ENCODE data around the gene PRKD3.
A peak's percentile ranks its signal among the peaks of the same experiment; 100 is the strongest.

Gene PRKD3

DNA sequence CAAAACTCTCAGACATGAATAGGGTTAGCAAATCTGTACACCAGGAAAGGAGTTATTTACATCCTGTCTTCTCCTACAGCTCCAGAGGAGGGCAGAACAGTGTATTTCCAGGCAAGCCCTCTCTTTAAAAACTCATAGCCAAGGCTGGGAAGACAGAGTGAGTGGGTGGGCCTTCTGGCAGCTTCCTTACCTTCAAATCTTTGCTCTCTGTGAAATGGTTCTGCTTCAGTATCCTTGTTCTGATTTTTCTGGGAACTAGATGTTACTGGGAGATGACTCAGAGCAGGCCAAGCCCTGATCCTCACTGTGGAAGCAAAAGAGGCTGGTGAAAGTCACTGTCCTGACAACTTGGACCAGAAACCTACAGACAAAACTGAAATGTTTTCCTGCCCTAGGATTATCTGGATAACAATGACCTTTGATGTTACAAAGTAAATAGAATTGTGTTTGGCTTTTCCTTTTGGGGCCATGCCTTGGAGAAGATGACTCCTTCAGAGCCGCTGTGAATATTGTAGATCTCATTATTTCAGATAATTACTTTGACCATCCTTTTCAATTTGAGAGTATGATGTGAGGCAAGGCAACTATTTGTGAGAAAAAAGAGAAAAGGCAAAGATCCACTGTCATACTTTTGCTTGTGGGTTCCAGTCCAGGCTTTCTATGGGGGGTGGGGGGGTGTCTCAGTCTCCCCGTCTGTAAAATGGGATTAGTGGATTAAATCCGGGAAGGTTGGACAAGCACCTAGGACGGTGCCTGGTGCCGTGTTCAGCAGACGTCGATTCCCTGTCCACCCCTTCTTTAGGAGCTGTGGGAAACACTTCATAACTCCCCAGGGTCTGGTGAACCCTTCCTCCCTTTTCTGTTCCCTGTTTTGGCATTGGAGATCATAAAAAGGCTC lies 19.2 kb upstream of the PRKD3 start:
- no peaks in the 10 kb centered on the region for H3K36me3 ChIP-seq (ENCODE audit: control insufficient read depth in 2 of 2, insufficient read depth in 2 of 2, low read length in 2 of 2)
- H3K27ac ChIP-seq (ENCODE audit: low read depth in 2 of 2, low read length in 2 of 2) = no peak overlapping the region
- no peaks in the 10 kb centered on the region for H3K9me3 ChIP-seq (ENCODE audit: control insufficient read depth in 2 of 2, low read length in 2 of 2)
- H3K27me3 ChIP-seq (ENCODE audit: control insufficient read depth in 2 of 2, insufficient read depth in 2 of 2, low read length in 2 of 2) = no peaks in the 10 kb centered on the region
- H3K4me3 ChIP-seq (ENCODE audit: low read length in 2 of 2) = peak overlapping the region; percentile 72 to 81
- H3K9ac ChIP-seq (ENCODE audit: low read depth in 1 of 2, low read length in 2 of 2) = peak overlapping the region in 1 of 2 donors; percentile 69
- H3K4me1 ChIP-seq (ENCODE audit: control insufficient read depth in 2 of 2, insufficient read depth in 2 of 2, low read length in 2 of 2) = peaks cover 3 to 6% of the 10 kb centered on the region in 2 donors

- Histone ChIP-seq H3K27me3 (ENCODE audit: control insufficient read depth in 2 of 2, insufficient read depth in 2 of 2, low read length in 2 of 2) (no peaks in the 10 kb centered on the region), H3K4me1 (ENCODE audit: control insufficient read depth in 2 of 2, insufficient read depth in 2 of 2, low read length in 2 of 2) (peaks cover 3 to 6% of the 10 kb centered on the region in 2 donors), H3K9me3 (ENCODE audit: control insufficient read depth in 2 of 2, low read length in 2 of 2) (no peaks in the 10 kb centered on the region), H3K4me3 (ENCODE audit: low read length in 2 of 2) (no peak overlapping the region), H3K36me3 (ENCODE audit: control insufficient read depth in 2 of 2, insufficient read depth in 2 of 2, low read length in 2 of 2) (no peaks in the 10 kb centered on the region), H3K9ac (ENCODE audit: low read depth in 1 of 2, low read length in 2 of 2) (no peak overlapping the region), H3K27ac (ENCODE audit: low read depth in 2 of 2, low read length in 2 of 2) (no peak overlapping the region)
Observed at GRCh38 chr2:37342591-37343220, 18.1 kb upstream of the PRKD3 start.

GRCh38 chr2:37340637-37341036 lies 16.0 kb upstream of the PRKD3 start:
- Histone ChIP-seq H3K9me3 (ENCODE audit: control insufficient read depth in 2 of 2, low read length in 2 of 2) (no peaks in the 10 kb centered on the region), H3K36me3 (ENCODE audit: control insufficient read depth in 2 of 2, insufficient read depth in 2 of 2, low read length in 2 of 2) (no peaks in the 10 kb centered on the region), H3K27ac (ENCODE audit: low read depth in 2 of 2, low read length in 2 of 2) (no peak overlapping the region), H3K27me3 (ENCODE audit: control insufficient read depth in 2 of 2, insufficient read depth in 2 of 2, low read length in 2 of 2) (no peaks in the 10 kb centered on the region), H3K4me1 (ENCODE audit: control insufficient read depth in 2 of 2, insufficient read depth in 2 of 2, low read length in 2 of 2) (peaks cover 3 to 6% of the 10 kb centered on the region in 2 donors), H3K9ac (ENCODE audit: low read depth in 1 of 2, low read length in 2 of 2) (no peak overlapping the region), H3K4me3 (ENCODE audit: low read length in 2 of 2) (no peak overlapping the region)

GRCh38 chr2:37338933-37339332 lies 14.3 kb upstream of the PRKD3 start:
- Histone ChIP-seq H3K27me3 (ENCODE audit: control insufficient read depth in 2 of 2, insufficient read depth in 2 of 2, low read length in 2 of 2) (no peaks in the 10 kb centered on the region), H3K9ac (ENCODE audit: low read depth in 1 of 2, low read length in 2 of 2) (no peak overlapping the region), H3K27ac (ENCODE audit: low read depth in 2 of 2, low read length in 2 of 2) (no peak overlapping the region), H3K9me3 (ENCODE audit: control insufficient read depth in 2 of 2, low read length in 2 of 2) (no peaks in the 10 kb centered on the region), H3K36me3 (ENCODE audit: control insufficient read depth in 2 of 2, insufficient read depth in 2 of 2, low read length in 2 of 2) (no peaks in the 10 kb centered on the region), H3K4me3 (ENCODE audit: low read length in 2 of 2) (no peak overlapping the region), H3K4me1 (ENCODE audit: control insufficient read depth in 2 of 2, insufficient read depth in 2 of 2, low read length in 2 of 2) (peaks cover 0 to 2% of the 10 kb centered on the region in 2 donors)

DNA sequence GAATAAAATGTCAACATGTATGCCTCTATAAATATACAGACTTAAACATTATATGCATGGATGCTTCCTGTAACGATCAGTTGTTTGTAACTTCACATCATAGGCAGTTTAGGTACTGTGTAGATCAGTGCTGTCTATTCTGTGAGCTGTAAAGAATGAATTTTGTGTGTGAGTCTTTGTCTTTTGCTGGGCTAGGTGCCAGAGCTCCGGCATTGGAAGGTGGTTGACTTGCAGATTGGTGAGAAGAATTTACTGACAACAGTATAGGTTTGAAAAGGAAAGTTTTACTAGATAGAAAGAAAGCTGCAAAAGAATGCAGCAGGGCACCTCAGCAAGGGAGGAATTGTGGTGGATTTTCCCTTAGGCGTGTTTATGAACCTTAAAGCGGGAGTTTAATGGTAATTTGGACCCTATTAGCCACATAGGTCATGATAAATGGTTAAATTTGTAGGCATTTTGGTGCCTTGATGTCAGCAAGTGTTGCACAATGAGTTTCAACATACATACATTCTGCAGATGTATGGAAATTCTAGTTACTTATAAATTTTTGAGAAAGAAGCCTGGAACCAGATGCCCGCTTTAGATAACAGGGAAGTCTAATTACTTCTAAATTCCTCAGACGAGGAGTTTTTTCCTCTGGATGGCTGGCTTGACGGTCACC lies 13.1 kb upstream of the PRKD3 start:
- no peak overlapping the region for H3K4me3 ChIP-seq (ENCODE audit: low read length in 2 of 2)
- no peaks in the 10 kb centered on the region for H3K4me1 ChIP-seq (ENCODE audit: control insufficient read depth in 2 of 2, insufficient read depth in 2 of 2, low read length in 2 of 2)
- H3K36me3 ChIP-seq (ENCODE audit: control insufficient read depth in 2 of 2, insufficient read depth in 2 of 2, low read length in 2 of 2) = no peaks in the 10 kb centered on the region
- H3K27ac ChIP-seq (ENCODE audit: low read depth in 2 of 2, low read length in 2 of 2) = no peak overlapping the region
- no peaks in the 10 kb centered on the region for H3K27me3 ChIP-seq (ENCODE audit: control insufficient read depth in 2 of 2, insufficient read depth in 2 of 2, low read length in 2 of 2)
- H3K9ac ChIP-seq (ENCODE audit: low read depth in 1 of 2, low read length in 2 of 2) = no peak overlapping the region
- no peaks in the 10 kb centered on the region for H3K9me3 ChIP-seq (ENCODE audit: control insufficient read depth in 2 of 2, low read length in 2 of 2)

GRCh38 chr2:37335604-37336003 lies 11.0 kb upstream of the PRKD3 start:
- no peaks in the 10 kb centered on the region for H3K4me1 ChIP-seq (ENCODE audit: control insufficient read depth in 2 of 2, insufficient read depth in 2 of 2, low read length in 2 of 2)
- no peak overlapping the region for H3K4me3 ChIP-seq (ENCODE audit: low read length in 2 of 2)
- no peaks in the 10 kb centered on the region for H3K27me3 ChIP-seq (ENCODE audit: control insufficient read depth in 2 of 2, insufficient read depth in 2 of 2, low read length in 2 of 2)
- H3K9ac ChIP-seq (ENCODE audit: low read depth in 1 of 2, low read length in 2 of 2) = no peak overlapping the region
- no peaks in the 10 kb centered on the region for H3K36me3 ChIP-seq (ENCODE audit: control insufficient read depth in 2 of 2, insufficient read depth in 2 of 2, low read length in 2 of 2)
- H3K27ac ChIP-seq (ENCODE audit: low read depth in 2 of 2, low read length in 2 of 2) = no peak overlapping the region
- no peaks in the 10 kb centered on the region for H3K9me3 ChIP-seq (ENCODE audit: control insufficient read depth in 2 of 2, low read length in 2 of 2)

DNA sequence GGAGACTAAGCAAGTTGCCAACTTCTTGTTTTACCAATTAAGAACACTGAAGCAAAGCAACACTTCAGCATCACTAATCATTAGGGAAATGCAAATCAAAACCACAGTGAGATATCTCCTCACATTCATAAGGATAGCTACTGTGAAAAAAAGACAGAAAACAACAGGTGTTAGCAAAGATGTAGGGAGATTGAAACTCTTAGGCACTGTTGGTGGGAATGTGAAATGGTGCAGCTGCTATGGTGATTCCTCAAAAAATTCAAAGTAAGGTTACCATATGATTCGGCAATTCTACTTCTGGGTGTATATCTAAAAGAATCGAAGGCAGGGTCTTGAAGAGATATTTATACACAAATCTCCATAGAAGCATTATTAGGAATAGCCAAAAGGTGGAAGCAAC lies 8.6 kb upstream of the PRKD3 start:
- H3K27ac ChIP-seq (ENCODE audit: low read depth in 2 of 2, low read length in 2 of 2) = no peak overlapping the region
- H3K4me1 ChIP-seq (ENCODE audit: control insufficient read depth in 2 of 2, insufficient read depth in 2 of 2, low read length in 2 of 2) = no peaks in the 10 kb centered on the region

DNA sequence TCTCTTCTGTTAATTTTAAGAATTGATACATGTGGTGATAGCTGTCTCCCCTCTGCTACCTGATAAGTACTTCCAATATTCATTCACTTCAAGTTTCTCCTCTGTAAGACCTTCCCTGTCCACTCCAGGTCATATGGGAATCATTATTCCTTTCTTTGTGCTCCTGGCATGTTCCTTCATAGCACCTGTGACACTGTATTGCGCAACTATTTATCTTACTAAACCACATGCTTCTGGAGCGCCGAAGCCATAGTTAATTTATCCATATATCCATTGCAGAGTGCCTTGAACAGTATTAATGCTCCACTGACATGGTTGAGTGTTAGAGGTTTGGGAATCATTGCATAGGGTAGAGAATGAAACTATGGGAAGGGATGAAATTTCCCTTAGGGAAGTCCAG lies 7.9 kb upstream of the PRKD3 start:
- Histone ChIP-seq H3K27ac (ENCODE audit: low read depth in 2 of 2, low read length in 2 of 2) (no peak overlapping the region), H3K9me3 (ENCODE audit: control insufficient read depth in 2 of 2, low read length in 2 of 2) (no peaks in the 10 kb centered on the region), H3K36me3 (ENCODE audit: control insufficient read depth in 2 of 2, insufficient read depth in 2 of 2, low read length in 2 of 2) (no peaks in the 10 kb centered on the region), H3K4me1 (ENCODE audit: control insufficient read depth in 2 of 2, insufficient read depth in 2 of 2, low read length in 2 of 2) (no peaks in the 10 kb centered on the region), H3K27me3 (ENCODE audit: control insufficient read depth in 2 of 2, insufficient read depth in 2 of 2, low read length in 2 of 2) (no peaks in the 10 kb centered on the region), H3K4me3 (ENCODE audit: low read length in 2 of 2) (no peak overlapping the region), H3K9ac (ENCODE audit: low read depth in 1 of 2, low read length in 2 of 2) (no peak overlapping the region)

More for the DNA sequence above, 8.6 kb upstream of the PRKD3 start:
- Histone ChIP-seq H3K9me3 (ENCODE audit: control insufficient read depth in 2 of 2, low read length in 2 of 2) (no peaks in the 10 kb centered on the region), H3K36me3 (ENCODE audit: control insufficient read depth in 2 of 2, insufficient read depth in 2 of 2, low read length in 2 of 2) (no peaks in the 10 kb centered on the region), H3K9ac (ENCODE audit: low read depth in 1 of 2, low read length in 2 of 2) (no peak overlapping the region), H3K4me3 (ENCODE audit: low read length in 2 of 2) (no peak overlapping the region), H3K27me3 (ENCODE audit: control insufficient read depth in 2 of 2, insufficient read depth in 2 of 2, low read length in 2 of 2) (no peaks in the 10 kb centered on the region)

DNA sequence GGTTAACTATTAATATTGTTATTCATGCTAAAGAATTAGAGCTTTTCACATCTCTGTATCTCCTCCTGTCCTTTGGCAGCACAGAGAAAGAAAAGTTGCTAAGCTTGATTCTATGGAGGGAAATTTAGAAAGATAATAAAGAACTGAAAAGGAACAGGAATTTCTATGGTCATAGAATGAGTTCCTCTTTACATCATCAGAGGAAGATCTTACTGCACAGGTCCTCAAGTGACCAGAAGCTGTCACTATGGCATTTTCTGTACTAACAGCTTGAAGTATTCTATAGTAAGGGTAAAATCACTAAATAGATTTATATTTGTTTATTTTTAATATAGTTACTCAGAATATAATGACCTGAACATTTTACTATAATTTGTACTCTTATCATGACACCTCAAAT lies 6.0 kb upstream of the PRKD3 start:
- Histone ChIP-seq H3K9me3 (ENCODE audit: control insufficient read depth in 2 of 2, low read length in 2 of 2) (no peaks in the 10 kb centered on the region), H3K4me3 (ENCODE audit: low read length in 2 of 2) (no peak overlapping the region), H3K27ac (ENCODE audit: low read depth in 2 of 2, low read length in 2 of 2) (no peak overlapping the region), H3K4me1 (ENCODE audit: control insufficient read depth in 2 of 2, insufficient read depth in 2 of 2, low read length in 2 of 2) (peaks cover 0 to 2% of the 10 kb centered on the region in 2 donors), H3K27me3 (ENCODE audit: control insufficient read depth in 2 of 2, insufficient read depth in 2 of 2, low read length in 2 of 2) (no peaks in the 10 kb centered on the region), H3K36me3 (ENCODE audit: control insufficient read depth in 2 of 2, insufficient read depth in 2 of 2, low read length in 2 of 2) (no peaks in the 10 kb centered on the region), H3K9ac (ENCODE audit: low read depth in 1 of 2, low read length in 2 of 2) (no peak overlapping the region)

Measured in mucosa of rectum (tissue), 2 donors.